Posterior cingulate gyrus (tissue), 11 donors: ENCODE measurements around the gene ERH.

ENCODE experiments used
- DNase-seq, 10 donors: peaks; one replicate each; pipeline versions ENCODE4 v3.0.0 to v3.0.0-alpha.2; 2020 to 2021; ENCODE audit warnings: mixed read lengths in 3 of 10
- intact Hi-C: fragments of 100-400 bp; cut with DNase I; formaldehyde crosslinking; loops from one replicate; pipeline ENCODE4 v1.15.1; 2023

Gene ERH

GRCh38 chr14:69358233-69358963, 39.7 kb downstream of the ERH start:
- intact Hi-C loops = no loop called here
- no peak for DNase-seq

DNA sequence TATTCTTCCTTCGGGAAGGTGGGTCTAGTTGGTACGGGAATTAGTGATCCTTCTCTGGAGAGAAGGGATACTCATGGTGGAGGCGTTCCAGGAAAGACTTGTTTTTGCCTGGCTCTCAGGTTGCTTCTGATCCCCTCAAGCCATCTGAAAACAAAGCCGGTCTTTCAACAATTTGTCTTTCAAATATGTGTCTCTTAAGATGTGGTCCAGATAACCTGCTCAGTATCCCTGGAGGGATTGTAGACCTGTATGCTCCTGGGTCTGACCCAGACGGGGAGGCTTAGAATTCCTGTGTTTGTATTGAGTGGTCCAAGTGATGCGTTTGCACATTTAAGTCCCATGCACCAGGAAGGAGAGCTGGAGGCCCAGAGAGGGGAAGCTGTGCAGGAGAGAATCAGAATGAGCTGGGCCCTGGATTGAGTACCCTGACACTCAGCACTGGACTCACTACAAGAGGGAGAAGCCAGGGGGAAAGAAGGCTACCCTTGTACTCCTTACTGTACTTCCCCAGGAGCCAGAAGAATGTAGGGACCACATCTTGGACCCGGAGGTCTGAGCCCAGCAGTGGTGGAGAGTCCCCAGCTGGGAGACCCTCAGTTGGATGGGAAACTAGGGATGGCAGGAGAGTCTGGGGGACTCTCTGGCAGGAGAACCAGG, 40.4 kb downstream of the ERH start:
- intact Hi-C loops = no loop called here
- no peak for DNase-seq

DNA sequence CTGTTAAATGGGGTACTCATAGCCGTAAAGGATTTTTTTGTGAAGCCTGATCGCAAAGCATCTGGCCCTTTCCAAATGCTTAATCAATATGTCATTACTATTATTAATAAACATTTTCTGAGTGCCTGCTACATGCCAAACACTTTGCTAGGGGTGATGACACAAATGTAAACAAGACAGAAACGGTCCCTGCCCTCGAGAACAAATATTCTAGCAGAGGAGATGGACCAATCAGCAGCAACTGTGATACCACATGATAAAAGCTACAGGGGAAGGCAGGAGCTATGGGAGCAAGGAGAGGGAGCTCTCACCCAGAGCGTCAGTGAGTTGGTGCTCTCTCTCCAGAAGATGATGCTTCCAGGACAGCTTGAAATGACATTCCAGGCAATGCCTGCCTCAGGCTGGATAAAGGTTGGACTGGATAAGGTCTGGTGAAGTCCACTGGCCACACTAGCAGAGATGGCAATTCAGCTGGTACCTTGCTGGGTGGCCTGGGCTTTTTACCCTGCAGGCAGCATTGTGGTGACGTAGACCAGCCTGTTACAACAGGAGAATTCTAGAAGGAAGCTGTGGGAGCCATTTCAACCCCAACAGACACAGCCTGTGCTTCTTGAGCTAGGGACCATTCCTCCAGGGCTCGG, 41.1 kb downstream of the ERH start:
- intact Hi-C loops = no loop called here
- no peak for DNase-seq

DNA sequence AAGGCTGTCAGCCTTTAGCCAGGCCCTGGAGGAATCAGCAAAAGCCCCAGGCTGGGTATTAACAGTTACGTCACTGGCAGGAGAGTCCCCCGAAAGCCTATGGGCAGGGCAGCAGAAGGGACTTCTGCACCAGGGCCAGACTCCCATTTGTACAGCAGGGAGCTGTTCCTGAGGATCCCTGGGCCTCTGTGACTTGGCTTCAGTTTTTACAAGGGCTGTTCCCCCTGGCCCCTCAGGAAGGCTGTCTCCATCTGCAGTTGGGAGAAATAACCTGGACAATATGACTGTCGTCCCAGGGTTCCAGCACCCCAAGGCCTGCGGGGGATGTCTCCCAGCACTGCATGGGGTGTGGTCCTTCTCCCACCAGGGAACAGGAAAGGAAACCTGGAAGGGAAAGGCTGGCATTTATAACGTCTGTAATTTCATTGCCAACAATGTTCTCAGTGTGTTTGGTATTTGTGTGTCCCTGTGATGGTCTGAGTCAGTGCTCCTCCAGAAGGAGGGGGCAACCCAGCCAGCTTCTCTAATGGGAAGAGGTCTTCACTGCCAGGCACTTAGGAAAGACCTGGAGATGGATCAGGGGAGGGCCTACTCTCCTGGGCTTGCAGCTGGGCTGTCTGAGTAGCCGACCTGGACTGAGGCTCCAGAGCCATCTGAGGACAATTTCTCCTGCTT, 42.4 kb downstream of the ERH start:
- intact Hi-C loops = no loop called here
- DNase-seq = no peak

DNA sequence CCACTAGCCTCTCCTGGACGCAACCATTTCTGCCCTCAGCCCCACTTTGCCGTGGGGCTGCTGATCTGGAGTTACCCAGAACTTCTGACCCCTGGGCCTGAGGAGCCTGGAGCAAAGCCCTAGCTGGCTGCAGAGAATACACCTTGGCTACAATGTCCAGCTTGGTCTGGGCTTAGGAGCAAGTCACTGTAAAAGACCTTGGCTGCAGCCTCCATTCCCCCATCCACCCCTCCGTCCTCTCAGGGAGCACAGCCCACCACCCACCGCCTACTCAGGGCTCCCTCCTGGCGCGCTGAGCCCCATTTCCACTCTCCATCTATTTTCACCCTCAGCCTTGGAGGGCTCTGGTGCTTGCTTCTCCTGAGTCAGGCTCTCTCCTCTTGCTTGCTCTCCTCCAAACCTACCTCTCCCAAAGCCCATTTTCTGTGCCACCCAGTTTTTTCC, 42.9 kb downstream of the ERH start:
- intact Hi-C loops = no loop called here

GRCh38 chr14:69354383-69355153, 43.5 kb downstream of the ERH start:
- peak in 1 of 10 donors; percentile 78 for DNase-seq
- intact Hi-C loops = loop anchor here (5.0 kb wide), 1 partner anchor 92 kb away; the partner anchor contains the start of gene GALNT16

More for the DNA sequence above, 42.9 kb downstream of the ERH start:
- peak in 1 of 10 donors; percentile 53 for DNase-seq

DNA sequence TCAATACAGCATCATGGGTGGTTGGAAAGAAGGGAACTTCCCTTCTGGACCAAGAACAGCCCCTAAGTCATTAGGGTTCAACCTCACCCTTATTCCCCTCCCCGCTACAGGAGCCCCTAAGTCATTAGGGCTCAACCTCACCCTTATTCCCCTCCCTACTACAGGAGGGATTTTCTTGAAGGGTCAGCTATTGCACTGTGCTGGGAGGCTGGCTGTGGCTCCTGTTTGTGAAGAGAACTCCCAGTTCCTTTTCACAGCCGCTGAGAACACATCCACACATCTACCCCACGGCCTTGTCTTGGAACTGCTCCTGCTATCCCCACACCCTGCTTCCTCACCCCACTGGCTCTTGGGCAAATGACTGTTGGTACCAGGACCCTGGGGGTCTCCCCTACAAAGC, 44.9 kb downstream of the ERH start:
- peak in 1 of 10 donors; percentile 49 for DNase-seq
- intact Hi-C loops = loop anchor here (5.0 kb wide), 1 partner anchor 91 kb away; the partner anchor contains the start of gene GALNT16

- intact Hi-C loops = loop anchor here (5.0 kb wide), 1 partner anchor 90 kb away; the partner anchor contains the start of gene GALNT16
- DNase-seq = peak in 1 of 10 donors; percentile 75
Measured at GRCh38 chr14:69351911-69352310, 46.2 kb downstream of the ERH start.

DNA sequence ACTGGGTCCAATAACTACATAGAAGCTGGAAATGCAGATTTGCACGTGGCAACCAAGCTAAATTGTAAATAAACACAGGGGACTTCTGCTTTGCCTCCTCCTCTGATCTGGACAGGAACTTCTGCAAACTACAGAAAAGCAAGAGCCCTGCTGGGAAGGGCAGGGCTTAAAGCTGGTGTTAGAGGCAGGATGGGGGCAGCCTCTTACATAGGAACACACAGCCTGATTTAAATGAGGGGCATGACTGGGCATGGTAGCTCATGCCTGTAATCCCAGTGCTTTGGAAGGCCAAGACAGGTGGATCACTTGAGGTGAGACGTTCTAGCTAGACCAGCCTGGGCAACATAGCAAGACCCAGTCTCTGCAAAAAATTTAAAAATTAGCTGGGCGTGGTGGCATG, 46.7 kb downstream of the ERH start:
- DNase-seq = peak in 1 of 10 donors; percentile 13
- intact Hi-C loops = loop anchor here (5.0 kb wide), 1 partner anchor 89 kb away; the partner anchor contains the start of gene GALNT16

DNA sequence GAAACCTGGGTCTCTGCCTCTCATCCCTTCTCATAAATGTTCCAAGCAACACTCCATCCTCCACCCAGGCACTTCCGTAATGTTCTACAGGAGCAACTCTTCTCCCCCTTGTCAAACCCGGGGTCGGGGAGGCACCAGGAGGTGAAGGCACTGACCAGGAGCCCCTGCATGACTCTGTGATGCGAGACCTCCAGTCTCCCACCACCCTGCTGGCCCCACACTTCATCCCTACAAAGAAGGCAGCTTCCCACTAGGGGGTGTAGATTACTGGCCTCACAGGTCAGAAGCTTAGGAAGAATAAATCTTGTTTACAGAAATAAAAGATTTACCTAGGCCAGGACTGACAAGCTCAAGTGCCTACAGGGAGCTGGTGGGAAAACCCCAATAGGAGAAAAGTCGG, 47.2 kb downstream of the ERH start:
- intact Hi-C loops = loop anchor here (5.0 kb wide), 1 partner anchor 89 kb away; the partner anchor contains the start of gene GALNT16
- DNase-seq = peak in 1 of 10 donors; percentile 59

DNA sequence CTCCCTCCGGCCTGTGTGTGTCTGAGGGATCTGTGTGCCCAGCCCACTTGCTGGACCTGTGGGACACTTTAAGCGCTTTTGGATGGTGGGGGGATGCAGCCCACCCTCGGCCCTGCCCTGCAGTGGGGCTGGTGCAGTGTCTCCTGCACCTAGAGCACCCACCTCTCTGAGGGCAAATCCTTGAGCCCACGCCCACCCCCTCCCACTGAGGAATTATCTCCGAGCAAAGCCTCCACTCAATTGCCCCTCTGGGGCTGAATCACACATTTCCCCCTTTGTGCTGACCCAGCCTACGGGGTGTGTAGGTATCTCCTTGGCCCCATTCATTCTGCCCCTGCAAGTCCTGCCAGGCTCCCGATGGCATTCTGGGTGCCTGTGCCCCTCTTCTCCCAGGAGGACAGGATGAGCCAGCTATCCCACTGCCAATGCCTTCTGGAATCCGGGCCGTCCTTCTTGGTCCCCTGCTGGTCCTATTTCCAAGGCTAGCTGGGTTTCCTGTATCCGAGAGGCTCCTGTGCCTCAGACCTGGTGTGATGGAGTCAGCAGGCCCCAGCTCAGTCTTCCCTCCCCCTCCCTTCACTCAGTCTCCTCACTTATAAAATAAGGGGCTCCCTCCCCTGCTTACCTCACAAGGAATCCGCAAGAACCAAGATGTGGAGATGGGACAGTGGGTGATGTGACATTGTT, 48.9 kb downstream of the ERH start:
- intact Hi-C loops = no loop called here
- peak in 2 of 10 donors; percentile 49 to 50 for DNase-seq

DNA sequence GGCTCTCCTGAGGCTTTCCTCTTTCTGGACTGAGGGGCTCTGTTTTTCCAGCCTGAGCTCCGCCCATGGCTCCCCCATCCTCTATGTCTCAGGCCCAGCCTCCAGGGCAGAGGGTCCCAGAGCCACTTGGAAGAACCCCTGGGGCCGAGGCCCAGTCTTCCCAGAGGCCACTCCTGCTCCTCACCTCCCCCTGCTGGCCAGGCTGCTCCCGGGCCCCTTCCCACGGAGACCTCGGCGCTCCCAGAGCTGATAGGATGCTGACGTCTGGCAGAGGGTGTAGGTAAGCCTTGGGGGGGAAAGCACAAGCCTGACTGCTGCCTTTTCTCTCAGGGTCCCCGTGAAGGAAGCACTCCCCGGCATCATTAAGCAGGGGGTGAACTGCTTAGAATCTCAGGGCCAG, 51.4 kb downstream of the ERH start:
- DNase-seq = peak in 1 of 10 donors; percentile 83
- intact Hi-C loops = no loop called here

GRCh38 chr14:69345402-69345801, 52.7 kb downstream of the ERH start:
- intact Hi-C loops = no loop called here
- DNase-seq = peak in 2 of 10 donors; percentile 17 to 26

GRCh38 chr14:69344171-69344570, 53.9 kb downstream of the ERH start:
- intact Hi-C loops = no loop called here
- no peak for DNase-seq

DNA sequence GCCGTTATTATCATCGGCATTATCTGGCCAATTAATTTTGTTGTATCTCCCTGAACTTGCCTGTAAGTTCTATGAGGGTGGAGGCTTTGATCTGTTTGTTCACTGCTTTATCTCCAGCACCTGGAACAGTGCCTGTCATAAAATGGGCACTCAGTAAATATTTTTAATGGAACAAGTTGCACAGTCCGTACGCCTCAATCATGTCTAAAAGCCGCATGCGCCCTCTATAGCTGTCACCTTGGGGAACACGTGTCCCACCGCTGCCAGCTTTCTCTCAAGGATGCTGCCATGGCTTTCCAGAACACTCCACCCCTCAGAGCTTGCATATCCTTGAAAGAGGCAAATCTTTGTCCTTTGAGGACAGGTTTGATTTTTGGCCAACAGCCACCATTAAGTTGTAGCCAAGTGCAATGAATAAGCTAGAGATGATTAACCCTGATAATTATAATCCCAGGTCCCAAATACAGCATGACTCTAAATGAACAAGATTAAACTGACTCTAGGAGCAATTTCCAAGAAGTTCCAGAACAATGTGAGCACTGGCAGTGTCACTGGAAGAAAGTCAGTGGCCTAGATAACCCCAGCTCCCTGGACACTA, 55.1 kb downstream of the ERH start:
- intact Hi-C loops = no loop called here
- DNase-seq = peak in 1 of 10 donors; percentile 19

DNA sequence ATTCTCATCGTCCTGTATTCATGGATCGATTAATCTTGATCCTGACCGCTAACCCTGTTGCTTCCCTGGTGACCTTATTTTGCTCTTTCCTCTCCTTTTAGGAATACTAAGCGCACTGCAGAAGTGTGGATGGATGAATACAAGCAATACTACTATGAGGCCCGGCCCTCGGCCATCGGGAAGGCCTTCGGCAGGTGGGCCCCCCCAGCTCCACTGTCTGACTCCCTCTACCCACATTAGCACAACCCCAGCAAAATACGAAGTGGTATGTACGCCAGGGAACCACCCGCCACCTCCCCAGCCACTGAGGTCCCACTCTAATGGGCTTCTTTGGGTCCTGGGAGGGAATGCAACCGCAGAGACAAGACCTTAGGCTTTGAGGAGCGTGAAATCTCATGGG, 58.7 kb downstream of the ERH start:
- intact Hi-C loops = no loop called here
- peak in 2 of 10 donors; percentile 64 to 69 for DNase-seq

DNA sequence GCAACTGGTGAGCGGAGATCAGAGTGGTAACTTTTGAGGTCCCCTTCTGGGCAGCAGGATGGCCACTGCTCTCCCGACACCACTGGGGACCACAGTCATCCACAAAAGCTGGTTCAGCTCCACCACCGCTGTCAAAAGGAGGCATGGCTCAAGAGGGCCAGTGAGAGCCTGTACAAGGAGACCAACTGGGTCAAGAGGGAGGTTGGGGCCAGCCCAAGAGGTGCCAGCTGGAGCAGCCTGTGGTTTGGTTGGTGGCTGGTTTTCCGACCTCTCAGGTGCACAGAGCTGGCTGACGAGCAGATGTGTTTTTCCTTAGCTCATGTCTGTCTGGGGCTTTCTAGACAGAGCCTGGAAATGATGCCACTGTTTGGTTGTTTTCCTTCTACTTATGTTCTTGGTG, 60.1 kb downstream of the ERH start:
- intact Hi-C loops = no loop called here
- peak in 2 of 10 donors; percentile 33 to 48 for DNase-seq

- DNase-seq = peak in 2 of 10 donors; percentile 26 to 64
- intact Hi-C loops = no loop called here
Measured at GRCh38 chr14:69335371-69335771, 62.7 kb downstream of the ERH start.

DNA sequence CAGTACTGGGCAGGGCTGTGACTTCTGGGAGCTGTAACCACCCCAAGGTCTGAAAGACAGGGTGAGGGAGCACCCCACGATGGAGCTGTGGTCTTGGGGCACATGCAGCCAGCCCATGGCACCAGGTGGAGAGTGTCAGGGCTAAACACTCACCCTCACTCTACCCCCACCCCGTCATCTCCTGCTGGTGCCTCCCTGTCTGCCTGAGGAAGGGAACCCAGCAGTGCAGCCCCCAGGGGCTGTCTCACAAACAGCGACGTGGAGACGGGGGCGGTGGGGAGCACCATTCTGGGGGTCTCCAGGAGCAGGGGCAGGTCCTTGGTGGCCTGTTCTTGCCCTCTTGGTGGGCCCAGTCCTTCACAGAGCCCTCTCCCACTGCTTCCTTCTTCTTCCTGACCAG, 63.5 kb downstream of the ERH start:
- peak in 3 of 10 donors; percentile 23 to 59 (median 39) for DNase-seq
- intact Hi-C loops = no loop called here
